ENCODE data around the gene PHC2.

- no peak for TF ChIP-seq CTCF (IDR thresholded peaks at IDR 0.05)
- no peak for TF ChIP-seq POLR2A (IDR thresholded peaks at IDR 0.05)
- TF ChIP-seq EP300 (IDR thresholded peaks at IDR 0.05) = no peak
These were observed 30.6 kb downstream of the PHC2 start for GRCh38 chr1:33400153-33400911.
